Activated CD8-positive, alpha-beta T cell treated with anti-CD3 and anti-CD28 coated beads for 36 hours (primary cell): ENCODE results near the gene SERPIND1. TPM values are rescaled to one million over a fixed set of nuclear protein-coding genes. Genes with fewer than 3 reads are reported as not detected.

ENCODE experiments used
- ATAC-seq: fragments of 200-7000 bp; cut with Tn5 transposase; one replicate; pipeline ENCODE4 v1.10.0; 2021; ENCODE audit warnings: mild to moderate bottlenecking, moderate library complexity
- CTCF ChIA-PET: fragments of 350-600 bp; sonication (Branson Sonifier 250); formaldehyde crosslinking; loops from one replicate; lab custom pipeline; 2021; ENCODE audit warnings: antibody characterized with exemption; lab: Charles Lee
- POLR2A ChIA-PET: fragments of 350-600 bp; sonication (Branson Sonifier 250); formaldehyde crosslinking; loops from one replicate; lab custom pipeline; 2021; ENCODE audit warnings: antibody characterized with exemption; lab: Charles Lee
- DNase-seq: peaks from one replicate; pipeline ENCODE4 v3.0.0-alpha.2; 2020
- H3K27ac Mint-ChIP-seq: one replicate; pipeline ENCODE4 v1.8.0; 2021; ENCODE audit warnings: mild to moderate bottlenecking, mixed read lengths
- H3K27me3 Mint-ChIP-seq: one replicate; pipeline ENCODE4 v1.8.0; 2021; ENCODE audit warnings: mixed read lengths
- H3K36me3 Mint-ChIP-seq: one replicate; pipeline ENCODE4 v1.8.0; 2021; ENCODE audit warnings: low read depth, mixed read lengths
- H3K4me1 Mint-ChIP-seq: one replicate; pipeline ENCODE4 v1.8.0; 2021; ENCODE audit warnings: low read depth, mixed read lengths
- H3K4me3 Mint-ChIP-seq: one replicate; pipeline ENCODE4 v1.8.0; 2021; ENCODE audit warnings: mild to moderate bottlenecking, moderate library complexity, mixed read lengths
- H3K9me3 Mint-ChIP-seq: one replicate; pipeline ENCODE4 v1.8.0; 2021; ENCODE audit warnings: mixed read lengths
- intact Hi-C: fragments of 100-400 bp; cut with micrococcal nuclease; formaldehyde crosslinking; loops from one replicate; pipeline ENCODE4 v1.10.0; 2022
- total RNA-seq, 2 experiments: library from RNA; stranded (reverse); gene quantifications; one replicate each; pipeline ENCODE4 v1.2.3, GENCODE V29; 2021
- TF ChIP-seq, protein P1 (sequence below): fragments of 200-600 bp; IDR thresholded peaks from one replicate; pipeline ENCODE4 v1.8.0; 2022; ENCODE audit warnings: antibody characterized with exemption, mild to moderate bottlenecking

The SERPIND1 gene
- total RNA-seq, 2 experiments from 2014 or later, result not detected

- H3K27ac Mint-ChIP-seq, result no peak overlapping the region
- DNase-seq (no peak), ATAC-seq (no peak)
- H3K9me3 Mint-ChIP-seq, result no peaks in the 10 kb centered on the region
- no peaks in the 10 kb centered on the region for H3K27me3 Mint-ChIP-seq
- no peaks in the 10 kb centered on the region for H3K4me1 Mint-ChIP-seq
- no peak overlapping the region for H3K4me3 Mint-ChIP-seq
- intact Hi-C loops, result no loop called here
- TF ChIP-seq, protein P1, sequence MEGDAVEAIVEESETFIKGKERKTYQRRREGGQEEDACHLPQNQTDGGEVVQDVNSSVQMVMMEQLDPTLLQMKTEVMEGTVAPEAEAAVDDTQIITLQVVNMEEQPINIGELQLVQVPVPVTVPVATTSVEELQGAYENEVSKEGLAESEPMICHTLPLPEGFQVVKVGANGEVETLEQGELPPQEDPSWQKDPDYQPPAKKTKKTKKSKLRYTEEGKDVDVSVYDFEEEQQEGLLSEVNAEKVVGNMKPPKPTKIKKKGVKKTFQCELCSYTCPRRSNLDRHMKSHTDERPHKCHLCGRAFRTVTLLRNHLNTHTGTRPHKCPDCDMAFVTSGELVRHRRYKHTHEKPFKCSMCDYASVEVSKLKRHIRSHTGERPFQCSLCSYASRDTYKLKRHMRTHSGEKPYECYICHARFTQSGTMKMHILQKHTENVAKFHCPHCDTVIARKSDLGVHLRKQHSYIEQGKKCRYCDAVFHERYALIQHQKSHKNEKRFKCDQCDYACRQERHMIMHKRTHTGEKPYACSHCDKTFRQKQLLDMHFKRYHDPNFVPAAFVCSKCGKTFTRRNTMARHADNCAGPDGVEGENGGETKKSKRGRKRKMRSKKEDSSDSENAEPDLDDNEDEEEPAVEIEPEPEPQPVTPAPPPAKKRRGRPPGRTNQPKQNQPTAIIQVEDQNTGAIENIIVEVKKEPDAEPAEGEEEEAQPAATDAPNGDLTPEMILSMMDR, result no peak
- peaks cover 29% of the 10 kb centered on the region for H3K36me3 Mint-ChIP-seq
- CTCF ChIA-PET, result interaction anchor here (1.2 to 1.6 kb wide), 2 partner anchors 22 to 42 kb away, joined by 3 read pairs; no protein-coding TSS in a partner anchor
- POLR2A ChIA-PET, result no interaction called here
Measured at GRCh38 chr22:20761536-20761935, 12.4 kb upstream of the SERPIND1 start.

DNA sequence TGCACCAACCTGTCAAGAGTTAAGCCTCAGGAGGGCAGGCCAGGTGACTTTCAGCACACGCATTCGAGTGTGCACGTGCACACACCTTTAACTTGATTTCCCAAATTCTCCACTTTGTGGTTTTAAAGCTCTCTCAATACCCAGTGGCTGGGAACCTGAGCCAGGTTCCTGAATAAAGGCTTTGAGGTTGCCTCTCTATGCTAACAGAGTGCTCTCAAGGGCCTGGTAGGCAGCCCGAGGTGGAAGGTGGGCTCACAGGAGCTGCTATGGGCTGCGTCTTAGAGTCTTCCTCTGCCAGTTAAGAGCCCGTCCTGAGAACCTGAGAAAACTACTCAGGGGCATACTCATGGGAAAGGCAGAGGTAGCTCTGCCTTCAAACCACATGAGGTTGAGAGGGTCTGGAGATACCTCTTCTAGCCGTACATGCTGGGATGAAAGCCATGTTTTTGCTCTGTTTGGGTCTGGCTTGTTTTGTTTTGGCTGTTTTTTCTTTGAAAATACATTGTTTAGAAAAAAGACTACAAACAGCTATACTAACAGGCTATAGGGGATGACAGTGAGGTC is 11.6 kb upstream of the SERPIND1 start:
- ChIA-PET POLR2A (no interaction called here), CTCF (interaction anchor here (0.8 to 1.6 kb wide), 2 partner anchors 21 to 33 kb away, joined by 3 read pairs; no protein-coding TSS in a partner anchor)
- no peak overlapping the region for H3K4me3 Mint-ChIP-seq
- H3K27ac Mint-ChIP-seq, result no peak overlapping the region
- H3K27me3 Mint-ChIP-seq, result no peaks in the 10 kb centered on the region
- intact Hi-C loops, result no loop called here
- TF ChIP-seq, protein P1, result no peak
- no peaks in the 10 kb centered on the region for H3K4me1 Mint-ChIP-seq
- no peaks in the 10 kb centered on the region for H3K9me3 Mint-ChIP-seq
- no peak for DNase-seq
- no peak for ATAC-seq
- H3K36me3 Mint-ChIP-seq, result peaks cover 29% of the 10 kb centered on the region

DNA sequence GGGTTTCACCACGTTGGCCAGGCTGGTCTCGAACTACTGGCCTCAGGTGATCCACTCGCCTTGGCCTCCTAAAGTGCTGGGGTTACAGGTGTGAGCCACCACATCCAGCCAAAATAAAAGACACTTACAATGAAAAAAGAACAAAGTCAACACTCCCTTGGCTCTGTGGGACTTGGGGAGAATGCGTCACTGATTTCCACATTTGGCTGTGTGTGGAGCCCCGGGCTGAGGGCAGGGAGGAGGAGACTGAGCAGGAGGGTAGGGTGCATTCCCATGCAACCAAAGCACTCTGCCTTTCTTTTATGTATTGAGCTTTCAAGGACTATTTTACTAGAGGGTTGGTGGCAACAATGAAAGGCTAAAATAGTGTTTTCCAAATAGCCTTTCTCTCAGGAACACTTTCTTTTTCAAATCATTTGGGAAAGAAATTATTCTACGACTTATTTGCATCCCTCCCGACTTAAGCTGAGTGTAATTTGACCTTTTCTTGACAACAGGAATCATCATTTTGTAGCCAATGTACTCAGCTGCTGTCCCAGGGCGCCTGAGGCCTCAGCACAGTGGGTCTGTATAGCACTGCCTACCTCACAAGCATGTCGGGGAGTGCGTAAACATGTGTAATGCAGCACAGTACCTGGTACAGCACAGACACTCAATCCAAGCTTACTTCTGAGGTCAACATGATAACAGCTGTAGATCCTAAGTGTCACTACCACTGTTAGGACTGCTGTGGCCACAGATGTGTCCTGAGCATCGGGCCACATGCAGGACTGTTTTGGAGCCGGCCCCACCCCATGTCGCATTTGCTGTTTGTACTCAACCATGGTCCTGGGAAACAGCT is 10.1 kb upstream of the SERPIND1 start:
- ATAC-seq (no peak), DNase-seq (no peak)
- ChIA-PET CTCF (interaction anchor here (1.4 kb wide), 1 partner anchor 10 kb away, joined by 4 read pairs; the partner anchor contains the start of gene SERPIND1), POLR2A (no interaction called here)
- Mint-ChIP-seq H3K9me3 (no peaks in the 10 kb centered on the region), H3K36me3 (peaks cover 22% of the 10 kb centered on the region), H3K4me1 (no peaks in the 10 kb centered on the region), H3K4me3 (no peak overlapping the region), H3K27ac (no peak overlapping the region), H3K27me3 (no peaks in the 10 kb centered on the region)
- intact Hi-C loops, result no loop called here
- TF ChIP-seq, protein P1, result no peak

DNA sequence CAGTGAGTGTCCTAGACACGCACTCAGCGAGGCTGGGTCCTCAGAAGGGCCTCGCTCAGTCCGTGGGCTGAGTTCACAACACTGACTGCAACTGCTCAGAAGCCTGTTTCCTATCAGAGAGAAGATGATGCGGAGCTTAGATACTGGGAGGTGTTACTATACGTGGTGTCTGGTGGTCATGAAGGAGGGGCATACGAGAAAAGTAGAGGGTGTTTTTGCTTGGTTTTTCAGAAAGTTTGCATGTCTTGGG is 9.5 kb upstream of the SERPIND1 start:
- no peak for ATAC-seq
- Mint-ChIP-seq H3K27ac (no peak overlapping the region), H3K4me1 (no peaks in the 10 kb centered on the region), H3K4me3 (no peak overlapping the region), H3K36me3 (peaks cover 22% of the 10 kb centered on the region), H3K9me3 (no peaks in the 10 kb centered on the region), H3K27me3 (no peaks in the 10 kb centered on the region)
- no peak for DNase-seq
- TF ChIP-seq, protein P1, result no peak
- ChIA-PET POLR2A (no interaction called here), CTCF (interaction anchor here (1.1 to 1.4 kb wide), 2 partner anchors 10 to 22 kb away, joined by 3 to 4 read pairs; partner anchors contain the start of gene SERPIND1)
- intact Hi-C loops, result no loop called here

DNA sequence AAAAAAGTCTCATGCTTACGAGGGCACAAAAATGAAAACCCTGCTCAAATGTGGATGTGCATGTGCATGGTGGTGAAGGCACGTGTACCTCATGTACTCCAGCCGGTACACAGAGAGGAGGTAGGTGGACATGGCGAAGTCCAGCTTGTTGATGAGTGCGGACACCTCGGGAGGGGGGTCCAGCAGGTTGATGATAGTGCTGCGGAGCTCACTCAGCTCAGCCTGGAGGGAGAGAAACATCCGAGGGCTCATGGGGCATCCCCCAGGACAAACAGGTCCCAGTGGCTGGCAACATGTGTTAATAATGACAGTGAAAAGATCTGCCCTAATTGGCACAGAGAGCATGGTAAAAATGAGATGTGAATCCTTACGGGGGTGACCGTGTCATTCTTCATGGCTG is 9.2 kb upstream of the SERPIND1 start:
- peaks cover 21% of the 10 kb centered on the region for H3K36me3 Mint-ChIP-seq
- intact Hi-C loops, result no loop called here
- ATAC-seq (no peak), DNase-seq (no peak)
- no peaks in the 10 kb centered on the region for H3K27me3 Mint-ChIP-seq
- no peak overlapping the region for H3K27ac Mint-ChIP-seq
- no peaks in the 10 kb centered on the region for H3K9me3 Mint-ChIP-seq
- H3K4me3 Mint-ChIP-seq, result no peak overlapping the region
- ChIA-PET POLR2A (no interaction called here), CTCF (interaction anchor here (1.1 to 1.4 kb wide), 2 partner anchors 10 to 23 kb away, joined by 3 to 4 read pairs; partner anchors contain the start of gene SERPIND1)
- TF ChIP-seq, protein P1, result no peak
- H3K4me1 Mint-ChIP-seq, result no peaks in the 10 kb centered on the region
